ENCODE results near the gene MACROD1.

DNA sequence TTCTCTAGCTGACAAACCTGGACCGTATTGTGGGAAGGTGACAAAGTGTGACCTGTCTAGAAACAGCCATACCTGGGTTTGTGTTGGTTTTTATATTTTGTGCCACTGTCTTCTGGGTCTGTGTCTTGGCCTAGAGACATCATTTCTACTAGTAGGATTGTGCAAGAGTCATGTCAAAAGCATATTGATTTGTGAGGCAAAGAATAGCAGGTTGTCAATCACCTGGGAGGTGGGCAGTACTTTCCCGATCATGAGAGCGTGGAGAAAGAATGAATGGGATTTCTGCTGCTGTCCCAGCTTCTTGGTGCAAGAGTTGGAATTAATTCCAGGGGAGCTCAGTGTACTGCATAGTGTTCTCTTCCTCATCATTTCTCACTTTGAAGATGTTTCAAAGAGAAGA, 35.6 kb upstream of the MACROD1 start:
- TF ChIP-seq POLR2A (IDR thresholded peaks at IDR 0.05; ENCODE audit: low read depth, low read length): no peak
- TF ChIP-seq TAF1 (IDR thresholded peaks at IDR 0.05; ENCODE audit: low read depth, low read length): no peak
- no peak for TF ChIP-seq POLR2AphosphoS5 (IDR thresholded peaks at IDR 0.05; ENCODE audit: low read depth, low read length)
- TF ChIP-seq PAX5 (IDR thresholded peaks at IDR 0.05; ENCODE audit: insufficient read depth, low read length, severe bottlenecking): no peak
- TF ChIP-seq SPI1 (IDR thresholded peaks at IDR 0.05; ENCODE audit: low read depth, low read length): no peak
